ENCODE results near the gene SLC14A1.

GRCh38 chr18:45786941-45787340 is 63.0 kb downstream of the SLC14A1 start:
- no peak for TF ChIP-seq ZNF24 (IDR thresholded peaks at IDR 0.05)
- no peak for TF ChIP-seq TCF7 (IDR thresholded peaks at IDR 0.05; ENCODE audit: borderline replicate concordance)
- no peak for TF ChIP-seq EZH2 (IDR thresholded peaks at IDR 0.05; ENCODE audit: borderline replicate concordance, control insufficient read depth, low read depth, low read length)
- TF ChIP-seq BRCA1 (IDR thresholded peaks at IDR 0.05; ENCODE audit: low read depth, low read length) = no peak
- TF ChIP-seq TCF12 (IDR thresholded peaks at IDR 0.05; ENCODE audit: low read depth, low read length) = no peak
- no peak for TF ChIP-seq SMARCA5 (IDR thresholded peaks at IDR 0.05)
- no peak for TF ChIP-seq EGR1 (IDR thresholded peaks at IDR 0.05; ENCODE audit: borderline replicate concordance in 1 of 2, low read depth in 2 of 2, low read length in 2 of 2)
- no peak for TF ChIP-seq GABPA (IDR thresholded peaks at IDR 0.05; ENCODE audit: low read depth)
- TF ChIP-seq MXI1 (IDR thresholded peaks at IDR 0.05; ENCODE audit: low read depth, low read length) = no peak
- no peak for TF ChIP-seq EP300 (IDR thresholded peaks at IDR 0.05; ENCODE audit: borderline replicate concordance in 1 of 2, control insufficient read depth in 1 of 2, low read depth in 2 of 2, low read length in 2 of 2)
